NB4 (cell line): ENCODE measurements around the gene SLCO1B1.

Source experiments
- CTCF ChIP-seq: IDR thresholded peaks from one replicate; pipeline ENCODE4 v1.5.1; 2012; ENCODE audit warnings: low read depth, low read length
- MAX ChIP-seq: IDR thresholded peaks from 2 replicates; pipeline ENCODE4 v1.6.1; 2011; ENCODE audit warnings: low read depth, low read length
- POLR2A ChIP-seq: IDR thresholded peaks from 2 replicates; pipeline ENCODE4 v1.6.1; 2011; ENCODE audit warnings: mild to moderate bottlenecking; ENCODE audit not compliant: insufficient read length; ENCODE audit errors: extremely low read depth

GRCh38 chr12:21113266-21113665 is 17.7 kb upstream of the SLCO1B1 start:
- no peak for TF ChIP-seq CTCF
- no peak for TF ChIP-seq MAX
- TF ChIP-seq POLR2A: no peak
